ENCODE data around the gene CPZ.

Gene CPZ

GRCh38 chr4:8655411-8656184 is 63.0 kb downstream of the CPZ start:
- Histone ChIP-seq H2AK5ac (ENCODE audit: low read depth, low read length) (no peak overlapping the region), H3K9me3 (replicated peaks in 1 of 2; ENCODE audit: control insufficient read depth in 2 of 2, insufficient read depth in 1 of 2, low read depth in 1 of 2, low read length in 2 of 2) (no peaks in the 10 kb centered on the region), H3K14ac (ENCODE audit: low read length) (no peak overlapping the region), H3K18ac (ENCODE audit: low read length) (no peak overlapping the region), H3K4me2 (ENCODE audit: insufficient read depth, low read length, poor library complexity, severe bottlenecking) (no peak overlapping the region), H2BK15ac (ENCODE audit: low read length) (no peak overlapping the region), H3K4me3 (ENCODE audit: low read length in 2 of 2) (no peak overlapping the region), H3K23ac (ENCODE audit: low read depth, low read length, poor library complexity) (no peak overlapping the region), H2AFZ (ENCODE audit: low read length) (no peak overlapping the region), H2BK12ac (ENCODE audit: low read length) (no peak overlapping the region), H4K8ac (ENCODE audit: low read depth, low read length) (no peak overlapping the region), H3K79me1 (ENCODE audit: low read depth, low read length) (no peaks in the 10 kb centered on the region), H3K4ac (ENCODE audit: low read length) (no peak overlapping the region), H2BK120ac (ENCODE audit: low read depth, low read length) (no peak overlapping the region), H3K4me1 (ENCODE audit: control insufficient read depth in 2 of 2, insufficient read depth in 1 of 2, low read depth in 1 of 2, low read length in 2 of 2) (no peaks in the 10 kb centered on the region), H3K9ac (ENCODE audit: low read depth, low read length, poor library complexity) (no peak overlapping the region), H4K91ac (ENCODE audit: low read depth, low read length, poor library complexity) (no peak overlapping the region), H2BK5ac (ENCODE audit: low read length) (peak overlapping the region; percentile 66), H3K36me3 (replicated peaks in 1 of 2; ENCODE audit: control insufficient read depth in 2 of 2, insufficient read depth in 2 of 2, low read length in 2 of 2) (no peaks in the 10 kb centered on the region), H3K27ac (replicated peaks; ENCODE audit: low read length) (no peak overlapping the region), H3K27me3 (ENCODE audit: control insufficient read depth in 3 of 3, insufficient read depth in 3 of 3, low read depth in 1 of 3, low read length in 3 of 3) (peaks cover 0 to 7% (median 0%) of the 10 kb centered on the region in 3 experiments)
- no CpG with 5 or more reads among the region's 25 CpGs for WGBS, 2 donors (ENCODE audit: extremely low coverage in 2 of 2, insufficient read length in 2 of 2, insufficient replicate concordance in 1 of 2)
- no peak for DNase-seq (ENCODE audit: low spot score)

- no peaks in the 10 kb centered on the region for H3K4me1 ChIP-seq (ENCODE audit: control insufficient read depth in 2 of 2, insufficient read depth in 1 of 2, low read depth in 1 of 2, low read length in 2 of 2)
- H4K91ac ChIP-seq (ENCODE audit: low read depth, low read length, poor library complexity): no peak overlapping the region
- no peak overlapping the region for H3K4me3 ChIP-seq (ENCODE audit: low read length in 2 of 2)
- H3K23ac ChIP-seq (ENCODE audit: low read depth, low read length, poor library complexity): no peak overlapping the region
- H3K18ac ChIP-seq (ENCODE audit: low read length): no peak overlapping the region
- WGBS, 2 donors (ENCODE audit: extremely low coverage in 2 of 2, insufficient read length in 2 of 2, insufficient replicate concordance in 1 of 2): no CpG with 5 or more reads among the region's 11 CpGs
- peak overlapping the region; percentile 38 for H3K14ac ChIP-seq (ENCODE audit: low read length)
- no peak overlapping the region for H2BK15ac ChIP-seq (ENCODE audit: low read length)
- H3K4me2 ChIP-seq (ENCODE audit: insufficient read depth, low read length, poor library complexity, severe bottlenecking): no peak overlapping the region
- peak overlapping the region; percentile 90 for H2AK5ac ChIP-seq (ENCODE audit: low read depth, low read length)
- no peak overlapping the region for H2BK12ac ChIP-seq (ENCODE audit: low read length)
- H3K36me3 ChIP-seq (replicated peaks in 1 of 2; ENCODE audit: control insufficient read depth in 2 of 2, insufficient read depth in 2 of 2, low read length in 2 of 2): no peaks in the 10 kb centered on the region
- H2BK5ac ChIP-seq (ENCODE audit: low read length): peak overlapping the region; percentile 66
- H2AFZ ChIP-seq (ENCODE audit: low read length): no peak overlapping the region
- H3K9me3 ChIP-seq (replicated peaks in 1 of 2; ENCODE audit: control insufficient read depth in 2 of 2, insufficient read depth in 1 of 2, low read depth in 1 of 2, low read length in 2 of 2): no peaks in the 10 kb centered on the region
- H3K79me1 ChIP-seq (ENCODE audit: low read depth, low read length): no peaks in the 10 kb centered on the region
- H3K4ac ChIP-seq (ENCODE audit: low read length): no peak overlapping the region
- no peak overlapping the region for H3K27ac ChIP-seq (replicated peaks; ENCODE audit: low read length)
- peaks cover 0 to 7% (median 0%) of the 10 kb centered on the region in 3 experiments for H3K27me3 ChIP-seq (ENCODE audit: control insufficient read depth in 3 of 3, insufficient read depth in 3 of 3, low read depth in 1 of 3, low read length in 3 of 3)
- DNase-seq (ENCODE audit: low spot score): no peak
- H2BK120ac ChIP-seq (ENCODE audit: low read depth, low read length): no peak overlapping the region
- H4K8ac ChIP-seq (ENCODE audit: low read depth, low read length): no peak overlapping the region
- H3K9ac ChIP-seq (ENCODE audit: low read depth, low read length, poor library complexity): no peak overlapping the region
These were observed 63.6 kb downstream of the CPZ start for GRCh38 chr4:8656185-8656517.

- Histone ChIP-seq H2BK12ac (ENCODE audit: low read length) (no peak overlapping the region), H3K18ac (ENCODE audit: low read length) (peak overlapping the region; percentile 57), H3K27me3 (ENCODE audit: control insufficient read depth in 3 of 3, insufficient read depth in 3 of 3, low read depth in 1 of 3, low read length in 3 of 3) (peaks cover 0 to 7% (median 0%) of the 10 kb centered on the region in 3 experiments), H3K4me1 (ENCODE audit: control insufficient read depth in 2 of 2, insufficient read depth in 1 of 2, low read depth in 1 of 2, low read length in 2 of 2) (no peaks in the 10 kb centered on the region), H3K27ac (replicated peaks; ENCODE audit: low read length) (no peak overlapping the region), H3K23ac (ENCODE audit: low read depth, low read length, poor library complexity) (no peak overlapping the region), H3K9ac (ENCODE audit: low read depth, low read length, poor library complexity) (no peak overlapping the region), H3K4me3 (ENCODE audit: low read length in 2 of 2) (peak overlapping the region in 1 of 2 donors; percentile 25), H2BK120ac (ENCODE audit: low read depth, low read length) (peak overlapping the region; percentile 47), H3K79me1 (ENCODE audit: low read depth, low read length) (no peaks in the 10 kb centered on the region), H4K91ac (ENCODE audit: low read depth, low read length, poor library complexity) (no peak overlapping the region), H2BK5ac (ENCODE audit: low read length) (peak overlapping the region; percentile 66), H3K4ac (ENCODE audit: low read length) (no peak overlapping the region), H3K14ac (ENCODE audit: low read length) (peak overlapping the region; percentile 17), H2BK15ac (ENCODE audit: low read length) (no peak overlapping the region), H2AK5ac (ENCODE audit: low read depth, low read length) (peak overlapping the region; percentile 86), H3K36me3 (replicated peaks in 1 of 2; ENCODE audit: control insufficient read depth in 2 of 2, insufficient read depth in 2 of 2, low read length in 2 of 2) (no peaks in the 10 kb centered on the region), H2AFZ (ENCODE audit: low read length) (no peak overlapping the region), H4K8ac (ENCODE audit: low read depth, low read length) (no peak overlapping the region), H3K4me2 (ENCODE audit: insufficient read depth, low read length, poor library complexity, severe bottlenecking) (no peak overlapping the region), H3K9me3 (replicated peaks in 1 of 2; ENCODE audit: control insufficient read depth in 2 of 2, insufficient read depth in 1 of 2, low read depth in 1 of 2, low read length in 2 of 2) (no peaks in the 10 kb centered on the region)
- no CpG with 5 or more reads among the region's 17 CpGs for WGBS, 2 donors (ENCODE audit: extremely low coverage in 2 of 2, insufficient read length in 2 of 2, insufficient replicate concordance in 1 of 2)
- DNase-seq (ENCODE audit: low spot score): no peak
These were observed 64.3 kb downstream of the CPZ start for GRCh38 chr4:8656711-8657380.

GRCh38 chr4:8657381-8658088 is 65.0 kb downstream of the CPZ start:
- no peak overlapping the region for H3K4me3 ChIP-seq (ENCODE audit: low read length in 2 of 2)
- H3K36me3 ChIP-seq (replicated peaks in 1 of 2; ENCODE audit: control insufficient read depth in 2 of 2, insufficient read depth in 2 of 2, low read length in 2 of 2): no peaks in the 10 kb centered on the region
- H3K23ac ChIP-seq (ENCODE audit: low read depth, low read length, poor library complexity): no peak overlapping the region
- no peak overlapping the region for H3K4ac ChIP-seq (ENCODE audit: low read length)
- no CpG with 5 or more reads among the region's 11 CpGs for WGBS, 2 donors (ENCODE audit: extremely low coverage in 2 of 2, insufficient read length in 2 of 2, insufficient replicate concordance in 1 of 2)
- H3K79me1 ChIP-seq (ENCODE audit: low read depth, low read length): no peaks in the 10 kb centered on the region
- H2BK12ac ChIP-seq (ENCODE audit: low read length): no peak overlapping the region
- no peak overlapping the region for H4K91ac ChIP-seq (ENCODE audit: low read depth, low read length, poor library complexity)
- no peak overlapping the region for H3K27ac ChIP-seq (replicated peaks; ENCODE audit: low read length)
- H3K9ac ChIP-seq (ENCODE audit: low read depth, low read length, poor library complexity): no peak overlapping the region
- H2BK5ac ChIP-seq (ENCODE audit: low read length): no peak overlapping the region
- H3K4me1 ChIP-seq (ENCODE audit: control insufficient read depth in 2 of 2, insufficient read depth in 1 of 2, low read depth in 1 of 2, low read length in 2 of 2): no peaks in the 10 kb centered on the region
- H2AFZ ChIP-seq (ENCODE audit: low read length): no peak overlapping the region
- no peak for DNase-seq (ENCODE audit: low spot score)
- H4K8ac ChIP-seq (ENCODE audit: low read depth, low read length): no peak overlapping the region
- peak overlapping the region; percentile 74 for H3K18ac ChIP-seq (ENCODE audit: low read length)
- H3K9me3 ChIP-seq (replicated peaks in 1 of 2; ENCODE audit: control insufficient read depth in 2 of 2, insufficient read depth in 1 of 2, low read depth in 1 of 2, low read length in 2 of 2): no peaks in the 10 kb centered on the region
- H2BK120ac ChIP-seq (ENCODE audit: low read depth, low read length): peak overlapping the region; percentile 47
- H3K14ac ChIP-seq (ENCODE audit: low read length): peak overlapping the region; percentile 17
- peak overlapping the region; percentile 86 for H2AK5ac ChIP-seq (ENCODE audit: low read depth, low read length)
- H3K27me3 ChIP-seq (ENCODE audit: control insufficient read depth in 3 of 3, insufficient read depth in 3 of 3, low read depth in 1 of 3, low read length in 3 of 3): peaks cover 0 to 4% (median 0%) of the 10 kb centered on the region in 3 experiments
- no peak overlapping the region for H3K4me2 ChIP-seq (ENCODE audit: insufficient read depth, low read length, poor library complexity, severe bottlenecking)
- H2BK15ac ChIP-seq (ENCODE audit: low read length): no peak overlapping the region

All from neuronal stem cell (in vitro differentiated cells).